ENCODE results near the gene ADD2.
"Not testable (repeated sequence)": the region's sequence is repeated elsewhere in the genome, so short reads cannot be mapped to it uniquely, and the experiment has no call there.

Gene ADD2

DNA sequence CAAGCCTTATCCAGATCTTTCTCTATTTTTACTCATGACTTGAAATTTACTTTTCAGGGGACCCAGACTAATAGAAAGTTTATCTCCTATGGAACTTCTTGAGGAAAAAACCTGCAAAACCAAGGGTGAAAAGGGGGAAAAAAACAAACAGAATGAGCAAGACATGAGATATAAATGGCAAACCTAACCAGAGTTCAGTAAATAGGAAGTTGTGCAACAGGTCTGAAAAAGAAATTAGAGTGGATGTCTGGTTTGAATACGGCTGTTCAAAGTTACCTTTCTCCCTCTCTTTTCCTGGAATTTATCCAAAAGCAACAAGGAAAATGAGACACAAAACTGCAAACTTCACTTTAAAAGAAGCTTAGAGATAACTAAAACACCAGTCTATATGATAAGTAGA, 135.6 kb downstream of the ADD2 start:
- DNase-seq: no peak

GRCh38 chr2:70630761-70631160, 137.2 kb downstream of the ADD2 start:
- DNase-seq: no peak

DNA sequence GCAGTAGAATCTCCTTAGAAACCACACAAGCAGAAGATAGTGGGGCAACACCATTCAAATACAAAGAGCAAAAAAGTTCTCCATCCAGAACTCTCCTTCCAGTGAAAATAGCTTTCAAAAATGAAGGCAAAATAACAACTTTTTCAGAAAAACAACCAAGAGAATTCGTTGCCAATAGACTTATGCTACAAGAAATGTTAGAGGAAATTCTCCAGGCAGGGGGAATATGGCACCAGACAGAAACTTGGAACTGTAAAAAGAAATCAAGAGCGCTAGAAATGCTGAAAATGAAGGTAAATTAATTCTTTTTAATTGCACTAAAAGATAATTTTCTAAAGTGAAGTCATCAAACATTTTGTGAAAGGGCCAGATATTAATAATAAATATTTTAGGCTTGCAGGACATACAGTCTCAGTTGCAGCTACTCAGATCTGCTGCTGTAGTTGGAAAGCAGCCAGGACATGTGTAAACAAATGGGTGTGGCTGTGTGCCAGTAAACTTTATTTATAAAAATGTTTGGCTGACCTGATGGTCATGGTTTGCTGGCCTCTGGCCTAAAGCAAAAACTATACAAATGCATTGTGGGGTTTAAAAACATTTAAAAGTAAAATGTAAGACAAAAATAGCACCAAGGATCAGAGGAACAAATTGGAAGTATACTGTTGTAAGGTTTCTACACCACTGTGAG, 140.6 kb downstream of the ADD2 start:
- no peak for DNase-seq

DNA sequence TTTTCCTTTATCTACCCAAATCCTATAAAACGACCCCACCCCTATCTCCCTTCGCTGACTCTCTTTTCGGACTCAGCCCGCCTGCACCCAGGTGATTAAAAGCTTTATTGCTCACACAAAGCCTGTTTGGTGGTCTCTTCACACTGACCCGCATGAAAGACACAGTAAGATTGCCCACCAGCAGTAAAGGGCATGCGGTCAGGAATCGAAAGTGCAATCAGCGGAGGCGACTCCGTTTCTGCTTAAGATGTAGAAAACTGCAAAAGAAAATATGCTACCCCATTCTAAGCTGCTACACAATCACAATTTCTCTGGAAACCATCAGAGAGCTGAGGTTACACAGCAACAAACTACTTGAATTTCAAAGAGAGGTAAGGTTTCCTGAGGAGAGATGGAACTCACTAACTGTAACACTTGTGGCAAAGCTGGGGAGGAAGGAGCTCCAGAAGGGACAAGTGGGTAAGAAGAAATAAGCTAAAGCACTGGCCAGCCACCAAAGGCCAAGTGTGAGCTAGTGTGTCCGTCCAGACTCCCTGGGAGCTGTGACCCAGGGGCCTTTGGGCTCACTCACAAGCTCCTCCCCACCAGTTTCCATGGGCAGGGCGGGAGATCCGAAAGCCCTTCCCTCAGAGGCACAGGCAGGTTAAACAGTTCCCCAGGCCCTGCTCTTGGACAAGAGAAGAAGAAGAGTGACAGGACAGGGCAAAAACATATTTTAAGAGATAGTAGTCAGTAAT, 141.6 kb downstream of the ADD2 start:
- no peak for DNase-seq

DNA sequence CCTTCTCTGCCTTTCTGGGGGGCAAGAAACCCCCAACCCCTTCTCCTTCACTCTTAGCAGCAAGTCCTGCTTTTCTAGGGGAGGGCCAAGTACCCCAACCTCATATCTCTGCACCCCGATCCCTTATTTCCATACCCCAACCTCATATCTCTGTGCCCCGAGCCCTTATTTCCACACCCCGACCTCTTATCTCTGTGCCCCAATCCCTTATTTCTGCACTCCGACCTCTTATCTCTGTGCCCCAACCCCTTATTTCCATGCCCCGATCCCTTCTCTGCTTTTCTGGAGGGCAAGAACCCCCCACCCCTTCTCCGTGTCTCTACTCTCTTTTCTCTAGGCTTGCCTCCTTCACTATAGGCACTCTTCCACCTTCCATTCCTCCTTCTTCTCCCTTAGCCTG, 146.5 kb downstream of the ADD2 start:
- DNase-seq: not testable (repeated sequence)

- DNase-seq: no peak
Observed at GRCh38 chr2:70620020-70620419, 148.0 kb downstream of the ADD2 start.

DNA sequence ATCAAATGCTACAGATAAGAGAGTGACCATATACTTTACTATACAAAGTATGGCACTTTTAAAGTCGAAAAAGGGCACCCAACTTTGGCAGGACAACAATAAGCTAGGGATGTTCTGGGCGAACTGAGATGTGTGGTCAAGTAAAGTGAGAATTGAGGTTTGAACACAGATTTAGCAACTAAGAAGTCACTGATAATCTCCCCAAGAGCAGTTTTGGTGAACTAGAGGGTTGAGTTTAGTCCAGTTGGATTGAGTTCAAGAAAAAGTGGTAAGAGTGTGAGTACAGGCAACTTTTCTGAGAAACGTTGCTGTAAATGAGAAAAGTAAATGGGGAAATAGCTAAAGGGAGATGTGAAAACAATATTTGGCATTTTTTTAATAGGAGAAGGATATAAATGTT, 148.8 kb downstream of the ADD2 start:
- no peak for DNase-seq

GRCh38 chr2:70616168-70616694, 151.8 kb downstream of the ADD2 start:
- DNase-seq: no peak

DNA sequence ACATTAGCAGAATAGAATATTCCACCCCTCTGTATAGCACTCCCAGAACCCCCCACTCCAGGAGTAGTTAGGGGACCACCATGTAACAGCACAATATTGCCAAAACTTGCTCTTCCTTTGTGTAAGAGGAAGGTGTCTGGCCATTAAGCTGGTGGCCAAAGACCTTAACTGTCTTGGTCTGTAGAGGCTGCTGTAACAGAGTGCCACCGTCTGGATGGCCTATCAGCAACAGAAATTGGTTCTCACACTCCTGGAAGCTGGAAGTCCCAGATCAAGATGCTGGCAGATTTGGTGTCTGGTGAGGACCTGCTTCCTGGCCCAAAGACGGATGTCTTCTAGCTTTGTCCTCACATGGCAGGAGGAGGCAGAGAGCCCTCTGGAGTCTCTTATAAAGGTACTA, 152.8 kb downstream of the ADD2 start:
- DNase-seq: no peak

- no peak for DNase-seq
Observed at GRCh38 chr2:70613521-70613920, 154.5 kb downstream of the ADD2 start.

GRCh38 chr2:70612574-70612973, 155.4 kb downstream of the ADD2 start:
- no peak for DNase-seq

DNA sequence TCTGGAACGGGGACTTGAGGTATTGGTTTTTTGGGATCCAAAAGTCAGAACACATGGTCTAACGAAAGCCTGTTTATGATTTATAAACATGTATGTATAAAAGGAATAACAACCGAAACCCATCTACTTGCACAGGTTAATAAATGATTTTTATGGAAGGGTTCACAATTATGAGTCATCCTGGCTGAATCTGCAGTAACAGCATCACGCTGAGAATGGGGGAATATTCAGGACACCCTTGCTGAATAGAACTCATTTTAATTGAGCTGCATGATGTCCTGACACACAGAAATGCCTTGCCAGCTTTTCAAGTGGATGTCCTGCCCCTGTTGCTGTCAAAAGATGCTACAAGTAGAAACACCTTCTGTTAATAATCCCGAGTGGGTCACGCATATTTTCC, 159.6 kb downstream of the ADD2 start:
- DNase-seq: no peak

DNA sequence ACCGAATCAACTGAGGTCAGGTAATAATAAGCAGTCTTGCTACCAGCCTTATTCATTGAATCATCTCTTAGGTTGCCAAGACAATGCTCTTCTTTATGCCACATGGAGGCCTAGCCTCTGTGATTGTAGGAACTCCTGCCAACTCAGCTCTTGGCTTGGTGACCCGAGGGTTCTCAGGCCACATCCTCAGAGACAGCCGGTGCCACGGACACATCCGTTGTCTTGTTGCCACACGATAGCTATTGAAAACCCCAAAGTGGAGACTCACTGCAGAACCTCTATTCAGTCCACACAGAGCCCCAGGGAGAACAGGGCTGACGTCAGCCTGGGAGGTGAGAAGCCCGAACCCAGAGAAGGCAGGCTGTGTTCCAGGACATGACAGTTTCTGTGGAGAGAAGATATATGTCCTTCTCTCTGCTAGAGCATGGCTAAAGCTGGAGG, 160.9 kb downstream of the ADD2 start:
- DNase-seq: no peak

Measured in stimulated activated CD4-positive, alpha-beta T cell treated with anti-CD3 and anti-CD28 coated beads, Interleukin-1b, Interleukin-23, amount 100 ng/mL, for 48 hours (primary cell).